IMR-90 (cell line): ENCODE measurements around the gene TEP1. TPM values are rescaled to one million over a fixed set of nuclear protein-coding genes. Genes with fewer than 3 reads are reported as not detected.

Source experiments
- ATAC-seq: fragments of 200-7000 bp; cut with Tn5 transposase; 2 replicates; pipeline ENCODE4 v1.9.1; 2020; ENCODE audit warnings: low read depth, mild to moderate bottlenecking, moderate library complexity
- BruUV-seq: library from RNA; stranded (reverse); fragments of 400-500 nt; replicated peaks from 2 replicates; lab custom pipeline; 2021; lab: Mats Ljungman, UMichigan
- CTCF ChIA-PET: fragments of 300-600 bp; formaldehyde crosslinking; extraction: SDS; loops from one replicate; lab custom pipeline; 2021; ENCODE audit warnings: antibody characterized with exemption; lab: Yijun Ruan, JAX
- POLR2A ChIA-PET: fragments of 300-600 bp; sonication (Branson Sonifier 250); formaldehyde crosslinking; loops from one replicate; lab custom pipeline; 2022; ENCODE audit warnings: antibody characterized with exemption; ENCODE audit not compliant: unreplicated experiment; lab: Charles Lee
- DNase-seq: peaks from one replicate; pipeline ENCODE4 v3.0.0; 2013
- H2AFZ ChIP-seq: replicated peaks from 2 replicates; pipeline ENCODE3; 2013; ENCODE audit warnings: low read length, mild to moderate bottlenecking; ENCODE audit not compliant: poor library complexity
- H2AK5ac ChIP-seq: 2 replicates; pipeline ENCODE4 v1.6.1; 2013; ENCODE audit warnings: low read depth, low read length, inconsistent platforms
- H2AK9ac ChIP-seq: replicated peaks from 2 replicates; pipeline ENCODE3; 2013; ENCODE audit warnings: mild to moderate bottlenecking, low read depth, low read length, moderate library complexity; ENCODE audit not compliant: poor library complexity
- H2BK120ac ChIP-seq: 2 replicates; pipeline ENCODE4 v1.6.1; 2013; ENCODE audit warnings: low read depth, low read length, inconsistent platforms
- H2BK15ac ChIP-seq: 3 replicates; pipeline ENCODE4 v1.6.1; 2013; ENCODE audit warnings: low read depth, low read length, inconsistent platforms
- H2BK20ac ChIP-seq: 2 replicates; pipeline ENCODE4 v1.6.1; 2013; ENCODE audit warnings: low read depth, mild to moderate bottlenecking, inconsistent platforms, low read length, moderate library complexity
- H2BK5ac ChIP-seq: 2 replicates; pipeline ENCODE4 v1.6.1; 2013; ENCODE audit warnings: mild to moderate bottlenecking, low read depth, low read length, inconsistent platforms; ENCODE audit not compliant: poor library complexity, severe bottlenecking
- H3K14ac ChIP-seq: replicated peaks from 2 replicates; pipeline ENCODE4 v1.6.1; 2013; ENCODE audit warnings: low read depth, low read length, inconsistent platforms
- H3K18ac ChIP-seq: 2 replicates; pipeline ENCODE4 v1.6.1; 2013; ENCODE audit warnings: low read depth, low read length, control low read depth
- H3K23ac ChIP-seq: 2 replicates; pipeline ENCODE4 v1.6.1; 2013; ENCODE audit warnings: low read depth, low read length, inconsistent platforms
- H3K27ac ChIP-seq: 2 replicates; pipeline ENCODE4 v1.5.1; 2013; ENCODE audit warnings: mild to moderate bottlenecking, control low read depth, low read length; ENCODE audit not compliant: insufficient read depth
- H3K27me3 ChIP-seq: 2 replicates; pipeline ENCODE4 v1.6.1; 2013; ENCODE audit warnings: low read length; ENCODE audit not compliant: control insufficient read depth, insufficient read depth
- H3K36me3 ChIP-seq: 2 replicates; pipeline ENCODE4 v1.6.1; 2013; ENCODE audit warnings: low read length, mixed read lengths; ENCODE audit not compliant: control insufficient read depth, insufficient read depth
- H3K4ac ChIP-seq: 2 replicates; pipeline ENCODE4 v1.6.1; 2013; ENCODE audit warnings: low read depth, low read length, inconsistent platforms
- H3K4me1 ChIP-seq: 2 replicates; pipeline ENCODE4 v1.6.1; 2013; ENCODE audit warnings: low read length, mixed read lengths; ENCODE audit not compliant: control insufficient read depth, insufficient read depth
- H3K4me2 ChIP-seq: 2 replicates; pipeline ENCODE4 v1.6.1; 2013; ENCODE audit warnings: low read depth, mild to moderate bottlenecking, control low read depth, low read length, moderate library complexity
- H3K4me3 ChIP-seq: 2 replicates; pipeline ENCODE4 v1.5.1; 2013; ENCODE audit warnings: low read depth, mild to moderate bottlenecking, control low read depth, low read length, moderate library complexity; ENCODE audit not compliant: insufficient read depth
- H3K56ac ChIP-seq: 2 replicates; pipeline ENCODE4 v1.6.1; 2013; ENCODE audit warnings: low read length, inconsistent platforms; ENCODE audit not compliant: insufficient read depth; ENCODE audit errors: extremely low read depth
- H3K79me1 ChIP-seq, 2 experiments: 2 replicates each; pipeline ENCODE4 v1.6.1; 2013; ENCODE audit warnings: low read length in 2 of 2, inconsistent platforms in 1 of 2, low read depth in 1 of 2
- H3K9ac ChIP-seq: 2 replicates; pipeline ENCODE4 v1.6.1; 2013; ENCODE audit warnings: low read depth, low read length, control low read depth
- H3K9me1 ChIP-seq: 2 replicates; pipeline ENCODE4 v1.6.1; 2013; ENCODE audit warnings: low read length, inconsistent platforms; ENCODE audit not compliant: insufficient read depth
- H3K9me3 ChIP-seq: 2 replicates; pipeline ENCODE4 v1.6.1; 2013; ENCODE audit warnings: low read length; ENCODE audit not compliant: control insufficient read depth, insufficient read depth
- H4K20me1 ChIP-seq: 2 replicates; pipeline ENCODE4 v1.6.1; 2013; ENCODE audit warnings: low read length, inconsistent platforms; ENCODE audit not compliant: insufficient read depth
- H4K5ac ChIP-seq: 2 replicates; pipeline ENCODE4 v1.6.1; 2013; ENCODE audit warnings: mild to moderate bottlenecking, low read depth, low read length, control low read depth
- H4K8ac ChIP-seq, 2 experiments: 2 replicates each; pipeline ENCODE4 v1.6.1; 2013; ENCODE audit warnings: low read depth in 2 of 2, low read length in 2 of 2, control low read depth in 1 of 2, inconsistent platforms in 1 of 2
- H4K91ac ChIP-seq: 2 replicates; pipeline ENCODE4 v1.6.1; 2013; ENCODE audit warnings: low read depth, low read length, inconsistent platforms; ENCODE audit not compliant: insufficient read depth
- BHLHE40 ChIP-seq: fragments of 150-350 bp; IDR thresholded peaks from 2 replicates; pipeline ENCODE4 v1.6.1; 2016; ENCODE audit warnings: mild to moderate bottlenecking, low read depth, low read length
- CHD1 ChIP-seq: IDR thresholded peaks from 2 replicates; pipeline ENCODE4 v1.6.1; 2012; ENCODE audit warnings: low read depth, low read length, improper control_type of control experiment
- RFX5 ChIP-seq: IDR thresholded peaks from 2 replicates; pipeline ENCODE4 v1.8.0; 2012; ENCODE audit warnings: low read depth, mild to moderate bottlenecking, low read length, moderate library complexity
- WGBS, 2 experiments: methylation state at CpG; one replicate each; pipeline versions ENCODE4 v1.1.5 to v1.1.7; 2013; ENCODE audit warnings: missing lambda C conversion rate in 2 of 2; ENCODE audit not compliant: insufficient read length in 1 of 2; ENCODE audit errors: extremely low coverage in 2 of 2; 5-methylcytosine and 5-hydroxymethylcytosine counted together
- dilution Hi-C: fragments of 300-500 bp; cut with HindIII; formaldehyde crosslinking; loops from one replicate; pipeline ENCODE4 v1.14.3; 2018; ENCODE audit warnings: low sequenced_read_pairs; ENCODE audit not compliant: unreplicated experiment
- in situ Hi-C: fragments of 300-500 bp; cut with MboI; formaldehyde crosslinking; loops from 3 replicates; pipeline ENCODE4 v1.14.3; 2019; ENCODE audit warnings: low sequenced_read_pairs, inconsistent platforms, mixed read lengths
- intact Hi-C: fragments of 100-400 bp; cut with micrococcal nuclease; formaldehyde crosslinking; loops from 2 replicates; pipeline ENCODE4 v1.10.0; 2022
- polyA plus RNA-seq, 3 experiments: library from polyadenylated mRNA; depleted of rRNA; stranded (reverse); fragments of >200 nt; gene quantifications; 2 replicates each; pipeline ENCODE4 v1.2.3, GENCODE V29; 2012; ENCODE audit warnings: low replicate concordance in 1 of 3
- total RNA-seq: library from RNA; depleted of rRNA; stranded (reverse); fragments of >200 nt; gene quantifications from 2 replicates; pipeline ENCODE4 v1.2.3, GENCODE V29; 2012

Gene TEP1
- total and polyA plus RNA-seq, 2 of the 4 experiments (the other 2 are of a cell fraction) = 10.7 to 12.4 TPM

DNA sequence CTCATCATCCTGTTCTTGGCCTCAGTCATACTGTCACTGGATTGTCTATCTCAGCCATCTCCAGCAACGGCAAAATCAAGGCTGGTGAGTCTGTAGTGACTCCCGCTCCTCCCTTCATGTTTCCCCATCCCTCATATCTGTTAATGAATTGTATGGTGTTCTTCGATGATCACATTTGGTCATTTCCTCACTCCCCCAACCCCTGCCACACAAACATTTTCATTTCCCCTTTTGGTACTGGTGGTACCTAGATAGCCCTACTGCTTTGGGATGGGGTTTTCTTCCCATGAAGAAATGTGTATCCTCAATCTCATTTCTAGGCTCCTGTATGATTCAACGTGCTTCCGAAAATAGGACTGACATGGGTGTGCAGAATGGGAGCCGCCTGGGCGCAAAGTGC lies 25.4 kb upstream of the TEP1 start:
- ATAC-seq (no peak), DNase-seq (no peak)
- Histone ChIP-seq H3K14ac (no peak overlapping the region), H2AK5ac (no peak overlapping the region), H3K9me1 (no peaks in the 10 kb centered on the region), H3K4ac (no peak overlapping the region), H3K9me3 (no peaks in the 10 kb centered on the region), H3K4me2 (no peak overlapping the region), H3K4me1 (peaks cover 2% of the 10 kb centered on the region; the same call in 1 of the 2 replicates), H4K91ac (no peak overlapping the region), H3K9ac (no peak overlapping the region), H3K4me3 (no peak overlapping the region), H3K27me3 (peaks cover 8% of the 10 kb centered on the region; the same call in 1 of the 2 replicates), H3K56ac (no peak overlapping the region), H2BK20ac (no peak overlapping the region), H4K8ac (no peak overlapping the region), H4K5ac (no peak overlapping the region), H3K23ac (no peak overlapping the region), H2AK9ac (no peak overlapping the region), H2BK5ac (no peak overlapping the region), H2BK15ac (no peak overlapping the region), H4K20me1 (no peaks in the 10 kb centered on the region), H2BK120ac (no peak overlapping the region), H3K18ac (no peak overlapping the region), H3K79me1 (no peaks in the 10 kb centered on the region), H2AFZ (no peak overlapping the region), H3K27ac (no peak overlapping the region), H3K36me3 (no peaks in the 10 kb centered on the region)
- dilution Hi-C loops (no loop called here), in situ Hi-C loops (no loop called here), intact Hi-C loops (no loop called here)
- no TSS peak for BruUV-seq
- no CpG with 5 or more reads among the region's 7 CpGs for WGBS, 2 experiments
- TF ChIP-seq CHD1 (no peak), BHLHE40 (no peak), RFX5 (no peak)
- CTCF ChIA-PET = no interaction called here
- POLR2A ChIA-PET = no interaction called here
